NCI-H345 treated with DMSO at 0.1 percent for 48 hours (cell line): ENCODE measurements around the gene MRGPRF.
"Not testable (repeated sequence)": the region's sequence is repeated elsewhere in the genome, so short reads cannot be mapped to it uniquely, and the experiment has no call there.

Experiments used
- DNase-seq: peaks from one replicate; lab custom pipeline; 2025; ENCODE audit not compliant: unreplicated experiment; lab: John Stamatoyannopoulos, UW

MRGPRF gene

GRCh38 chr11:68990995-68991780, 21.9 kb downstream of the MRGPRF start:
- DNase-seq, result no peak

GRCh38 chr11:68989936-68990606, 23.0 kb downstream of the MRGPRF start:
- DNase-seq, result no peak

- DNase-seq, result no peak
These were observed 24.6 kb downstream of the MRGPRF start for GRCh38 chr11:68988491-68988890.

- DNase-seq, result no peak
These were observed 25.8 kb downstream of the MRGPRF start for GRCh38 chr11:68987211-68987610.

GRCh38 chr11:68983801-68984200, 29.2 kb downstream of the MRGPRF start:
- no peak for DNase-seq

- DNase-seq, result no peak
These were observed 30.9 kb downstream of the MRGPRF start for GRCh38 chr11:68982134-68982533.

GRCh38 chr11:68980776-68981065, 32.3 kb downstream of the MRGPRF start, which contains the start of gene MRGPRD:
TSS of gene MRGPRD (minus strand) at chr11:68980986. CDS start at chr11:68980986, 0 bp downstream.
- DNase-seq, result no peak

- DNase-seq, result no peak
These were observed 32.9 kb downstream of the MRGPRF start for GRCh38 chr11:68979931-68980775.

GRCh38 chr11:68978931-68979594, 34.0 kb downstream of the MRGPRF start:
- no peak for DNase-seq

GRCh38 chr11:68978626-68978930, 34.5 kb downstream of the MRGPRF start:
- DNase-seq, result no peak

GRCh38 chr11:68977781-68978625, 35.0 kb downstream of the MRGPRF start:
- DNase-seq, result no peak

- DNase-seq, result no peak
These were observed 36.5 kb downstream of the MRGPRF start for GRCh38 chr11:68976563-68976962.

- DNase-seq, result no peak
These were observed 37.0 kb downstream of the MRGPRF start for GRCh38 chr11:68976095-68976494.

GRCh38 chr11:68974421-68975194, 38.4 kb downstream of the MRGPRF start:
- DNase-seq, result no peak

GRCh38 chr11:68973706-68974105, 39.3 kb downstream of the MRGPRF start:
- DNase-seq, result not testable (repeated sequence)

GRCh38 chr11:68973219-68973618, 39.8 kb downstream of the MRGPRF start:
- DNase-seq, result no peak

GRCh38 chr11:68970921-68971636, 42.0 kb downstream of the MRGPRF start:
- no peak for DNase-seq

GRCh38 chr11:68969386-68969785, 43.7 kb downstream of the MRGPRF start:
- DNase-seq, result no peak
